Measurements from ENCODE around the gene JMJD7. TPM values are rescaled to one million over a fixed set of nuclear protein-coding genes. Genes with fewer than 3 reads are reported as not detected.
A peak's percentile ranks its signal among the peaks of the same experiment; 100 is the strongest.

The JMJD7 gene
- total RNA-seq, 6 donors from 2014 or later, result 14.4 to 41.5 (median 31.2) TPM

GRCh38 chr15:41834096-41834495 is 6.2 kb downstream of the JMJD7 start:
- Histone ChIP-seq H3K4me3 (no peak overlapping the region), H3K27me3 (no peaks in the 10 kb centered on the region), H3K27ac (no peak overlapping the region), H3K9me3 (no peaks in the 10 kb centered on the region), H3K36me3 (peaks cover 0 to 26% (median 18%) of the 10 kb centered on the region in 4 donors), H3K4me1 (peaks cover 9 to 63% (median 25%) of the 10 kb centered on the region in 4 donors)
- WGBS, 2 donors, result 80 to 92% methylated on average over 2 to 3 of the region's 3 CpGs
- DNase-seq (peak in 1 of 2 donors; percentile 50), ATAC-seq (ENCODE audit: low FRiP score in 2 of 2) (no peak)
- TF ChIP-seq POLR2AphosphoS5 (IDR thresholded peaks at IDR 0.05), result no peak
- no peak for TF ChIP-seq CTCF (IDR thresholded peaks at IDR 0.05)
- TF ChIP-seq POLR2A (IDR thresholded peaks at IDR 0.05), result no peak

- Histone ChIP-seq H3K9me3 (no peaks in the 10 kb centered on the region), H3K27me3 (no peaks in the 10 kb centered on the region), H3K4me1 (peaks cover 6 to 57% (median 25%) of the 10 kb centered on the region in 4 donors), H3K4me3 (no peak overlapping the region), H3K27ac (peak overlapping the region in 1 of 4 donors; percentile 70), H3K36me3 (peaks cover 0 to 35% (median 21%) of the 10 kb centered on the region in 4 donors)
- ATAC-seq (ENCODE audit: low FRiP score in 2 of 2), result no peak
- 67 to 77% methylated on average over 6 of the region's 6 CpGs for WGBS, 2 donors
- TF ChIP-seq EP300 (IDR thresholded peaks at IDR 0.05), result no peak
- TF ChIP-seq POLR2A (IDR thresholded peaks at IDR 0.05), result no peak
- no peak for TF ChIP-seq POLR2AphosphoS5 (IDR thresholded peaks at IDR 0.05)
- TF ChIP-seq CTCF (IDR thresholded peaks at IDR 0.05), result no peak
- DNase-seq, result peak in 1 of 2 donors; percentile 32
Measured at GRCh38 chr15:41836073-41836472, 8.2 kb downstream of the JMJD7 start.

- 67 to 90% methylated on average over 8 to 23 of the region's 23 CpGs for WGBS, 2 donors
- H3K27me3 ChIP-seq, result no peaks in the 10 kb centered on the region
- H3K27ac ChIP-seq, result peak overlapping the region; percentile 66 to 87 (median 71)
- ATAC-seq (ENCODE audit: low FRiP score in 2 of 2) (peak; percentile 39 to 78), DNase-seq (peak; percentile 77 to 87)
- H3K4me1 ChIP-seq, result peaks cover 6 to 51% (median 23%) of the 10 kb centered on the region in 4 donors
- TF ChIP-seq EP300 (IDR thresholded peaks at IDR 0.05) (peak in 1 of 4 donors; percentile 75), CTCF (IDR thresholded peaks at IDR 0.05) (no peak), POLR2A (IDR thresholded peaks at IDR 0.05) (peak in 1 of 4 donors; percentile 34), POLR2AphosphoS5 (IDR thresholded peaks at IDR 0.05) (peak; percentile 23 to 70)
- H3K9me3 ChIP-seq, result no peaks in the 10 kb centered on the region
- H3K36me3 ChIP-seq, result peaks cover 0 to 38% (median 18%) of the 10 kb centered on the region in 4 donors
- H3K4me3 ChIP-seq, result no peak overlapping the region
Measured at GRCh38 chr15:41836713-41837454, 9.0 kb downstream of the JMJD7 start.

GRCh38 chr15:41838400-41838897 is 10.6 kb downstream of the JMJD7 start, which contains the start of gene PLA2G4B:
TSS of gene PLA2G4B (plus strand) at chr15:41838847. CDS start at chr15:41838914, 67 bp downstream.
- H3K27me3 ChIP-seq, result no peaks in the 10 kb centered on the region
- no peak within 1 kb of the TSS for H3K4me3 ChIP-seq
- DNase-seq (peak; percentile 82 to 95), ATAC-seq (ENCODE audit: low FRiP score in 2 of 2) (peak; percentile 54 to 88)
- TF ChIP-seq POLR2A (IDR thresholded peaks at IDR 0.05) (no peak), CTCF (IDR thresholded peaks at IDR 0.05) (peak in 1 of 6 experiments; percentile 19), POLR2AphosphoS5 (IDR thresholded peaks at IDR 0.05) (peak; percentile 68 to 73), EP300 (IDR thresholded peaks at IDR 0.05) (peak in 2 of 4 donors; percentile 20 to 86)
- 70 to 83% methylated on average over 1 to 6 of the region's 6 CpGs for WGBS, 2 donors
- H3K27ac ChIP-seq, result peak within 1 kb of the TSS; percentile 66 to 87 (median 74)
- peaks cover 0 to 42% (median 23%) of the 10 kb centered on the region in 4 donors for H3K36me3 ChIP-seq
- no peaks in the 10 kb centered on the region for H3K9me3 ChIP-seq
- H3K4me1 ChIP-seq, result peaks cover 0 to 37% (median 17%) of the 10 kb centered on the region in 4 donors
